GM23338 (cell line): ENCODE measurements around the gene USP28.

Experiments
- CTCF ChIP-seq, 2 experiments: fragments of 200-600 bp in 1 of 2; sonication (generic) in 1 of 2; conservative IDR thresholded peaks; 2 replicates each; pipeline versions ENCODE4 v1.5.1 to v1.6.1; 2016 to 2017; ENCODE audit warnings: antibody characterized with exemption in 2 of 2, low read depth in 2 of 2, mild to moderate bottlenecking in 2 of 2, moderate library complexity in 1 of 2
- ETS1 ChIP-seq: IDR thresholded peaks from 2 replicates; pipeline ENCODE4 v1.6.1; 2016; ENCODE audit warnings: antibody characterized with exemption
- EZH2 ChIP-seq: fragments of 200-600 bp; sonication (generic); IDR thresholded peaks from one replicate; pipeline ENCODE4 v1.8.0; 2017; ENCODE audit warnings: antibody characterized with exemption, mild to moderate bottlenecking, low read depth; ENCODE audit not compliant: unreplicated experiment
- POLR2AphosphoS5 ChIP-seq: IDR thresholded peaks from 2 replicates; pipeline ENCODE4 v1.6.1; 2016; ENCODE audit warnings: antibody characterized with exemption, low read depth

- TF ChIP-seq EZH2 (no peak), POLR2AphosphoS5 (no peak), CTCF (conservative IDR thresholded peaks at IDR 0.05; ENCODE audit: low read depth in 2 of 2) (no peak), ETS1 (no peak)
These were observed 34.3 kb downstream of the USP28 start for GRCh38 chr11:113840932-113841664.
